NT2/D1 (cell line): ENCODE measurements around the gene FBXO8.

ENCODE experiments used
- DNase-seq: peaks from one replicate; pipeline ENCODE4 v3.0.0-alpha.2; 2011; ENCODE audit warnings: low read depth, low spot score
- H3K27me3 ChIP-seq: 2 replicates; pipeline ENCODE4 v1.6.0; 2011; ENCODE audit warnings: mild to moderate bottlenecking; ENCODE audit not compliant: insufficient read length, insufficient read depth
- H3K36me3 ChIP-seq: 2 replicates; pipeline ENCODE4 v1.6.1; 2011; ENCODE audit warnings: mild to moderate bottlenecking, low read length, mixed read lengths; ENCODE audit not compliant: insufficient read depth, insufficient read length
- H3K4me1 ChIP-seq: 2 replicates; pipeline ENCODE4 v1.5.1; 2011; ENCODE audit not compliant: insufficient read depth, insufficient read length
- H3K4me3 ChIP-seq: 2 replicates; pipeline ENCODE4 v1.5.1; 2011; ENCODE audit warnings: low read depth; ENCODE audit not compliant: insufficient read length
- H3K9ac ChIP-seq: 2 replicates; pipeline ENCODE4 v1.6.0; 2011; ENCODE audit warnings: low read depth; ENCODE audit not compliant: insufficient read length
- H3K9me3 ChIP-seq: 2 replicates; pipeline ENCODE4 v1.5.1; 2011; ENCODE audit warnings: mild to moderate bottlenecking, low read length; ENCODE audit not compliant: insufficient read depth
- SUZ12 ChIP-seq: IDR thresholded peaks from 2 replicates; pipeline ENCODE4 v1.6.1; 2011; ENCODE audit not compliant: insufficient read length, insufficient read depth; ENCODE audit errors: extremely low read depth
- YY1 ChIP-seq: IDR thresholded peaks from 2 replicates; pipeline ENCODE4 v1.6.1; 2011; ENCODE audit not compliant: insufficient read length, insufficient read depth
- ZNF274 ChIP-seq: IDR thresholded peaks from 2 replicates; pipeline ENCODE4 v1.6.1; 2011; ENCODE audit warnings: mild to moderate bottlenecking, low read depth, low read length

Gene FBXO8

GRCh38 chr4:174201871-174202270 lies 81.6 kb downstream of the FBXO8 start:
- no peak for DNase-seq
- no peaks in the 10 kb centered on the region for H3K27me3 ChIP-seq
- no peak overlapping the region for H3K9ac ChIP-seq
- TF ChIP-seq YY1, result no peak
- no peak for TF ChIP-seq ZNF274
- no peak for TF ChIP-seq SUZ12
- H3K4me1 ChIP-seq, result no peaks in the 10 kb centered on the region
- H3K36me3 ChIP-seq, result no peaks in the 10 kb centered on the region
- no peaks in the 10 kb centered on the region for H3K9me3 ChIP-seq
- no peak overlapping the region for H3K4me3 ChIP-seq

- no peak for DNase-seq
- TF ChIP-seq SUZ12 (no peak), YY1 (no peak), ZNF274 (no peak)
- Histone ChIP-seq H3K36me3 (no peaks in the 10 kb centered on the region), H3K9ac (no peak overlapping the region), H3K27me3 (no peaks in the 10 kb centered on the region), H3K4me1 (no peaks in the 10 kb centered on the region), H3K9me3 (no peaks in the 10 kb centered on the region), H3K4me3 (no peak overlapping the region)
Observed at GRCh38 chr4:174199735-174200134, 83.7 kb downstream of the FBXO8 start.

- no peak overlapping the region for H3K4me3 ChIP-seq
- no peak for TF ChIP-seq ZNF274
- no peak for TF ChIP-seq YY1
- TF ChIP-seq SUZ12, result no peak
- no peaks in the 10 kb centered on the region for H3K36me3 ChIP-seq
- no peak overlapping the region for H3K9ac ChIP-seq
- no peak for DNase-seq
- no peaks in the 10 kb centered on the region for H3K27me3 ChIP-seq
- H3K4me1 ChIP-seq, result no peaks in the 10 kb centered on the region
- no peaks in the 10 kb centered on the region for H3K9me3 ChIP-seq
Observed at GRCh38 chr4:174198828-174199227, 84.6 kb downstream of the FBXO8 start.

- no peak overlapping the region for H3K4me3 ChIP-seq
- H3K9ac ChIP-seq, result no peak overlapping the region
- no peaks in the 10 kb centered on the region for H3K9me3 ChIP-seq
- H3K27me3 ChIP-seq, result no peaks in the 10 kb centered on the region
- no peaks in the 10 kb centered on the region for H3K4me1 ChIP-seq
- no peak for TF ChIP-seq YY1
- TF ChIP-seq ZNF274, result no peak
- TF ChIP-seq SUZ12, result no peak
- H3K36me3 ChIP-seq, result no peaks in the 10 kb centered on the region
- DNase-seq, result no peak
Observed at GRCh38 chr4:174198396-174198795, 85.1 kb downstream of the FBXO8 start.

GRCh38 chr4:174193438-174194374 lies 89.8 kb downstream of the FBXO8 start:
- H3K4me3 ChIP-seq, result no peak overlapping the region
- H3K9me3 ChIP-seq, result no peaks in the 10 kb centered on the region
- TF ChIP-seq YY1, result no peak
- no peak for TF ChIP-seq ZNF274
- no peak overlapping the region for H3K9ac ChIP-seq
- H3K36me3 ChIP-seq, result no peaks in the 10 kb centered on the region
- DNase-seq, result no peak
- no peaks in the 10 kb centered on the region for H3K4me1 ChIP-seq
- H3K27me3 ChIP-seq, result no peaks in the 10 kb centered on the region

- H3K9ac ChIP-seq, result no peak overlapping the region
- no peaks in the 10 kb centered on the region for H3K9me3 ChIP-seq
- H3K4me3 ChIP-seq, result no peak overlapping the region
- H3K4me1 ChIP-seq, result no peaks in the 10 kb centered on the region
- no peaks in the 10 kb centered on the region for H3K27me3 ChIP-seq
- TF ChIP-seq ZNF274, result no peak
- no peak for TF ChIP-seq YY1
- no peak for TF ChIP-seq SUZ12
- DNase-seq, result no peak
- no peaks in the 10 kb centered on the region for H3K36me3 ChIP-seq
Observed at GRCh38 chr4:174192943-174193342, 90.5 kb downstream of the FBXO8 start.

GRCh38 chr4:174190832-174191500 lies 92.5 kb downstream of the FBXO8 start:
- no peak for DNase-seq
- H3K27me3 ChIP-seq, result no peaks in the 10 kb centered on the region
- no peaks in the 10 kb centered on the region for H3K4me1 ChIP-seq
- no peaks in the 10 kb centered on the region for H3K9me3 ChIP-seq
- no peak for TF ChIP-seq YY1
- TF ChIP-seq ZNF274, result no peak
- TF ChIP-seq SUZ12, result no peak
- no peak overlapping the region for H3K9ac ChIP-seq
- no peaks in the 10 kb centered on the region for H3K36me3 ChIP-seq
- no peak overlapping the region for H3K4me3 ChIP-seq
